Measurements from ENCODE around the gene RPL36A.

The RPL36A gene

GRCh38 chrX:101390664-101391525, at the start of gene RPL36A:
RPL36A (plus strand) TSS chrX:101391011; CDS start chrX:101391044, 33 bp downstream.
- TF ChIP-seq ZNF274 (IDR thresholded peaks at IDR 0.05; ENCODE audit: low read depth, low read length), result no peak
- H3K4me3 ChIP-seq (ENCODE audit: low read length), result peak within 1 kb of the TSS; percentile 86

- no peak for TF ChIP-seq ZNF274 (IDR thresholded peaks at IDR 0.05; ENCODE audit: low read depth, low read length)
- H3K4me3 ChIP-seq (ENCODE audit: low read length), result peak overlapping the region; percentile 68
These were observed 42.9 kb upstream of the RPL36A start for GRCh38 chrX:101347859-101348451.

GRCh38 chrX:101348452-101349192, 42.2 kb upstream of the RPL36A start, which contains the start of gene TIMM8A:
TIMM8A (minus strand) TSS chrX:101348742; CDS start chrX:101348664, 78 bp downstream.
- H3K4me3 ChIP-seq (ENCODE audit: low read length), result peak within 1 kb of the TSS; percentile 68
- no peak for TF ChIP-seq ZNF274 (IDR thresholded peaks at IDR 0.05; ENCODE audit: low read depth, low read length)

GRCh38 chrX:101349193-101349562, 41.6 kb upstream of the RPL36A start:
- H3K4me3 ChIP-seq (ENCODE audit: low read length), result peak overlapping the region; percentile 68; the same call in 1 of the 2 replicates
- TF ChIP-seq ZNF274 (IDR thresholded peaks at IDR 0.05; ENCODE audit: low read depth, low read length), result no peak

- TF ChIP-seq ZNF274 (IDR thresholded peaks at IDR 0.05; ENCODE audit: low read depth, low read length), result no peak
- no peak overlapping the region for H3K4me3 ChIP-seq (ENCODE audit: low read length)
These were observed 33.5 kb upstream of the RPL36A start for GRCh38 chrX:101357166-101357795.

- H3K4me3 ChIP-seq (ENCODE audit: low read length), result no peak overlapping the region
- no peak for TF ChIP-seq ZNF274 (IDR thresholded peaks at IDR 0.05; ENCODE audit: low read depth, low read length)
These were observed 30.8 kb upstream of the RPL36A start for GRCh38 chrX:101359966-101360365.

- TF ChIP-seq ZNF274 (IDR thresholded peaks at IDR 0.05; ENCODE audit: low read depth, low read length), result no peak
- no peak overlapping the region for H3K4me3 ChIP-seq (ENCODE audit: low read length)
These were observed 30.4 kb upstream of the RPL36A start for GRCh38 chrX:101360390-101360789.

GRCh38 chrX:101362116-101362515, 28.7 kb upstream of the RPL36A start:
- TF ChIP-seq ZNF274 (IDR thresholded peaks at IDR 0.05; ENCODE audit: low read depth, low read length), result no peak
- no peak overlapping the region for H3K4me3 ChIP-seq (ENCODE audit: low read length)

- no peak for TF ChIP-seq ZNF274 (IDR thresholded peaks at IDR 0.05; ENCODE audit: low read depth, low read length)
- H3K4me3 ChIP-seq (ENCODE audit: low read length), result no peak overlapping the region
These were observed 28.1 kb upstream of the RPL36A start for GRCh38 chrX:101362757-101363156.

- no peak overlapping the region for H3K4me3 ChIP-seq (ENCODE audit: low read length)
- no peak for TF ChIP-seq ZNF274 (IDR thresholded peaks at IDR 0.05; ENCODE audit: low read depth, low read length)
These were observed 25.5 kb upstream of the RPL36A start for GRCh38 chrX:101365301-101365795.

- no peak overlapping the region for H3K4me3 ChIP-seq (ENCODE audit: low read length)
- TF ChIP-seq ZNF274 (IDR thresholded peaks at IDR 0.05; ENCODE audit: low read depth, low read length), result no peak
These were observed 22.0 kb upstream of the RPL36A start for GRCh38 chrX:101368800-101369199.

- no peak for TF ChIP-seq ZNF274 (IDR thresholded peaks at IDR 0.05; ENCODE audit: low read depth, low read length)
- no peak overlapping the region for H3K4me3 ChIP-seq (ENCODE audit: low read length)
These were observed 21.1 kb upstream of the RPL36A start for GRCh38 chrX:101369687-101370086.

GRCh38 chrX:101370888-101371504, 19.8 kb upstream of the RPL36A start:
- no peak for TF ChIP-seq ZNF274 (IDR thresholded peaks at IDR 0.05; ENCODE audit: low read depth, low read length)
- H3K4me3 ChIP-seq (ENCODE audit: low read length), result no peak overlapping the region

All from GM08714 (cell line).